ENCODE data around the gene BCAT1.
A peak's percentile ranks its signal among the peaks of the same experiment; 100 is the strongest.

The BCAT1 gene, protein sequence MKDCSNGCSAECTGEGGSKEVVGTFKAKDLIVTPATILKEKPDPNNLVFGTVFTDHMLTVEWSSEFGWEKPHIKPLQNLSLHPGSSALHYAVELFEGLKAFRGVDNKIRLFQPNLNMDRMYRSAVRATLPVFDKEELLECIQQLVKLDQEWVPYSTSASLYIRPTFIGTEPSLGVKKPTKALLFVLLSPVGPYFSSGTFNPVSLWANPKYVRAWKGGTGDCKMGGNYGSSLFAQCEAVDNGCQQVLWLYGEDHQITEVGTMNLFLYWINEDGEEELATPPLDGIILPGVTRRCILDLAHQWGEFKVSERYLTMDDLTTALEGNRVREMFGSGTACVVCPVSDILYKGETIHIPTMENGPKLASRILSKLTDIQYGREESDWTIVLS

DNA sequence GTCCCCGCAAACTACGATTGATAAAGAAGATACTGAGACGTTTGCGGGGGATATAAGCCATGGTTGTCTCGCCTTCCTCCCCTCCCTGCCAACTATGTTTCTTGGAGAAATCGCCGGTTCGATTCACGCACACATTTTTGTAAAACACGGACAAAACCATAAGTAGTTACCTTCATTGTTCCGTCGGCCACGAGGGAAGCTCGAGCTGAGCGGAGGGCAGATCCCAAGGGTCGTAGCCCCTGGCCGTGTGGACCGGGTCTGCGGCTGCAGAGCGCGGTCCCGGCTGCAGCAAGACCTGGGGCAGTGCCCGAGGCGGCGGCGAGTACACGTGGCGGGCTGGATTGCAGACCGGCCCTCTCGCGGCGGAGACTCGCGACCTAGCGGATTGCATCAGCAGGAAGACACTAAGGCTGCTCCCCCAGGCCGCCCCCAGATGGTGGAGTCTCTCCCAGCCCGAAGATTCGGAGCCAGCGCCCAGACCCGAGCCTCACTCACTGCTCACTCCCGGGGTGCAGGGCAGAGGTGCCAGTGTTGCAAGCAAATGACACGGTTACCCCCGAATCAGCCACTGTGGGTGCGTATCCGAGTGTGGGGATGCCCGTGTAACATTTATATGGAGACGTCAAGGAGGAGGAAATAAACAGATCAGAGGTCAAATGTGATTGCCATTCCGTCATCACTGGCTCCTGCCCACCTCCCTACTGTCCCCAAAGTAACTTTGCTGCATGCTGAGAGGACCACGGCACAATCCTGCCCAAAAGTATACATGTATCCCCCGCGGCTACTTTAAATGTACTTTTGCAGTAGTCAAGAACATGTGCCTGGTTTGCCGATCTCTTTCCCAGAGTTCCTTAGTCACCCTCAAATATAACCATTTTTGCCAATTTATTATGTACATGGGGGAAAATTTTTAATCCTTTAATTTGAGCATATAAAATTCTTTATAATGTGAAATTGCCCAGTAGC, at the start of gene BCAT1:
BCAT1 (minus strand) TSS at position 345 of the 966 bp plus-strand sequence; CDS start at position 176, 169 bp downstream.
- TF ChIP-seq, protein P1, sequence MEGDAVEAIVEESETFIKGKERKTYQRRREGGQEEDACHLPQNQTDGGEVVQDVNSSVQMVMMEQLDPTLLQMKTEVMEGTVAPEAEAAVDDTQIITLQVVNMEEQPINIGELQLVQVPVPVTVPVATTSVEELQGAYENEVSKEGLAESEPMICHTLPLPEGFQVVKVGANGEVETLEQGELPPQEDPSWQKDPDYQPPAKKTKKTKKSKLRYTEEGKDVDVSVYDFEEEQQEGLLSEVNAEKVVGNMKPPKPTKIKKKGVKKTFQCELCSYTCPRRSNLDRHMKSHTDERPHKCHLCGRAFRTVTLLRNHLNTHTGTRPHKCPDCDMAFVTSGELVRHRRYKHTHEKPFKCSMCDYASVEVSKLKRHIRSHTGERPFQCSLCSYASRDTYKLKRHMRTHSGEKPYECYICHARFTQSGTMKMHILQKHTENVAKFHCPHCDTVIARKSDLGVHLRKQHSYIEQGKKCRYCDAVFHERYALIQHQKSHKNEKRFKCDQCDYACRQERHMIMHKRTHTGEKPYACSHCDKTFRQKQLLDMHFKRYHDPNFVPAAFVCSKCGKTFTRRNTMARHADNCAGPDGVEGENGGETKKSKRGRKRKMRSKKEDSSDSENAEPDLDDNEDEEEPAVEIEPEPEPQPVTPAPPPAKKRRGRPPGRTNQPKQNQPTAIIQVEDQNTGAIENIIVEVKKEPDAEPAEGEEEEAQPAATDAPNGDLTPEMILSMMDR (IDR thresholded peaks at IDR 0.05; ENCODE audit: low read depth, low read length, missing control alignments) = peak; percentile 21
- DNase-seq (ENCODE audit: low read depth) = no peak
- H3K4me3 ChIP-seq (ENCODE audit: low read depth, low read length) = peak within 1 kb of the TSS; percentile 69

DNA sequence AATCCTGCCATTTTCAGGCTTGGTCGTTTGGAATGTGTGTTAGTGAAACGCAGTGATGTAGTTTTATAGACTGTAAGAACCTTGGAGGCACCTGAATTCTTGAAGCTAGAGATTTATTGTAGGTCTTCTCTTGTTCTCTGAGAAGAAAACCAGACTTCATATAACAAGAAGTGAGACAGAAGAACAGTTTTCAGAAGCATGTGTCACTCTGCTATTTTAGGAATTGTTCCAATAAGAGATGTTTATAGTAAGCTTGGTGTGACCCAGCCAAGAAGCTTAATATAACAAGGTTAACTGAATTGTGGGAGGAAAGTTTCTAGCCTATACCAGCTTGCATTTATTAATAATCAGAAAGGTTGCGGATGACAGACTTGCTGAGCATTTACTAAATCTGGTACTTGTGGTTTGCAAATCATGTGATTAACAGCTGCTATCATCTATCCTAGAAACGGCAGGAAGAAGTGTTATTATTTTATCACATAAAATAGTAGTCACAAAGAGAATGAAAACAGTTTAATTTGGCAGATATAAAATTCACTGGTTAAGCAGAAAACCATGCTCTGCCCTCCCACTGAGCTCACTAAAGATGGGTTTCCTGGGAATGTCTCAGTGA, 49.2 kb upstream of the BCAT1 start:
- peak overlapping the region; percentile 35; the same call in 1 of the 2 replicates for H3K4me3 ChIP-seq (ENCODE audit: low read depth, low read length)
- DNase-seq (ENCODE audit: low read depth) = peak; percentile 83
- TF ChIP-seq, protein P1 (IDR thresholded peaks at IDR 0.05; ENCODE audit: low read depth, low read length, missing control alignments) = no peak

DNA sequence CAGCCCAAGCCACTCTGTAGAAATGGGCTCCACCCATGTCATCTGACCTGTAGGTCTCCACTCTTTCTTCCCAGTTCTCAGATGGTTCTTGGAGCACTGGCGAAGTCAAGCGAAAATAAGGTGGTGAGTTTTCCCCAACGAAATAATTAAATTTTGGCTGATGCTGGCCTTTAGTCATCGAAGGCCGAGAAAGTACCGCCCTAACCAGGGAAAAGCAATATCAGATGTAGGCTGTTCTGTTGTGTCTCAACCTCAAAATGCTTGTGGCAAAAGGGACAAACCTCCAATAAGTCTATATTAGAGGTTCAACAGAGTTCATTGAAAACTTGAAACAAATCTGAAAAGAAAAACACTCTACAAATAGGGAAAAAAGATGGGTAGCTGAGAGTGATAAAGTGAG, 48.6 kb upstream of the BCAT1 start:
- TF ChIP-seq, protein P1 (IDR thresholded peaks at IDR 0.05; ENCODE audit: low read depth, low read length, missing control alignments) = no peak
- peak overlapping the region; percentile 35 for H3K4me3 ChIP-seq (ENCODE audit: low read depth, low read length)
- DNase-seq (ENCODE audit: low read depth) = no peak

DNA sequence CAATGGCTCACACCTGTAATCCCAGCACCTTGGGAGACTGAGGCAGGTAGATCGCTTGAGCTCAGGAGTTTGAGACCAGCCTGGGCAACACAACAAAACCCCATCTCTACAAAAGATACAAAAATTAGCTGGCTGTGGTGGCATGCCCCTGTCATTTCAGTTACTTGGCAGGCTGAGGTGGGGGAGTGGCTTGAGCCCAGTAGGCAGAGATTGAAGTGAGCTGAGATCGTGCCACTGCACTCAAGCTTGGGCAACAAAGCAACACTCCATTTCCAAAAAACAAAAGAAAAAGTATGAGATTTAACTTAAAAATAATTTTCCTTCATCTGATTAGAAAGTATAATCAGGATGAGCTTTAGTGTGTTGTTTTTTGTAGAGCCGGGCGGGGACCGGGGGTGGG, 47.9 kb upstream of the BCAT1 start:
- TF ChIP-seq, protein P1 (IDR thresholded peaks at IDR 0.05; ENCODE audit: low read depth, low read length, missing control alignments) = no peak
- H3K4me3 ChIP-seq (ENCODE audit: low read depth, low read length) = peak overlapping the region; percentile 19; the same call in 1 of the 2 replicates
- no peak for DNase-seq (ENCODE audit: low read depth)

DNA sequence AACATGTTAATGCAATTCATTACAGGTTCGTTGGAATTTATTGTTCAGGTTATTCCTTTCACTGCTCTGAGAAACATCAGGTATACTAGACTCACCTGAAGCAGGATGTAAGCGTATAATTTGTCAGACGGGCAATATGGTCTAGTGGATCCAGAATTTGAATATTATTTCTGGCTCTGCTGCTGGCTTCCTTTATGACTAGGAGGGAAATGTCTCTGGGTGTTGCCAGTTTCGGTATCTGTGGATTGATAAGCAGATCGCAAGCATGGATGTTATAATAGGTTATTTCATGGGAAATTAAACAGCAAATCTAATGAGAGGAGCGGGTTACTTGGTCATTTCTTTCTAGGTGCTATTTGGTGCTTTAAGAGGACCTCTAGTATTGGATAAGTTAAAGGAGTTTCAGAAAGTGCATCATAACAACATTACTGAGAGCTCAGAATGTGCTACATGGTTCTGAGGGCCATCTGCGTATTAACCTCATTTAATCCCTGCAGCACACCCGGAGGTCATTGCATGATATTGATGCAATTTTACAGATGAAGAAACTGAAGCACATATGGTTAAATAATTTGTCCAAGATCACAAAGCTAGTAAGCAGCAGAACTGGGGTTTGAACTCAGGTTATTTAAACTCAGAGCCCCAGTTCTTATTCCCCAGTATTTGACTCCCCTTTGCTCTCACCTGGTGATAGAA, 47.3 kb upstream of the BCAT1 start:
- TF ChIP-seq, protein P1 (IDR thresholded peaks at IDR 0.05; ENCODE audit: low read depth, low read length, missing control alignments) = no peak
- peak overlapping the region; percentile 39; the same call in 1 of the 2 replicates for H3K4me3 ChIP-seq (ENCODE audit: low read depth, low read length)
- DNase-seq (ENCODE audit: low read depth) = no peak

DNA sequence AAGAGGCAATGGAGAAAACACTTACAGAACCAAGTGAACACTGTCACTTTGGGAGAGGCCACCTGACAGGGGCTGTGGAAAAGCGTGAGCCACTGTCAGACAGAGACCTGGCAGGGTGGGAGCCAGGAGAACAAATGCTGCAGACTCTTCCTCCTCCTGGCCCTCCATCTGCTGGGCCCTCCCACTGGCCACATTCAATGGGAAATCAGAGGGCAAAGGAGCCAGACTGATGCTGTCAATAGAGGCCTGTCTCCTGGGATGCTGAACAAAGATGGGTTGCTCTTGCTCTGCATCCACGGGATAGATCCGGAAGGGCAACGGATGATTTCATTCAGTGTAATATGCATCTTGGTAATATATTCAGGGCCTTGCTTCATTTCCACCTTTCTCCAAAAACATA, 44.9 kb upstream of the BCAT1 start:
- no peak overlapping the region for H3K4me3 ChIP-seq (ENCODE audit: low read depth, low read length)
- TF ChIP-seq, protein P1 (IDR thresholded peaks at IDR 0.05; ENCODE audit: low read depth, low read length, missing control alignments) = no peak
- no peak for DNase-seq (ENCODE audit: low read depth)

All from GM12864 (cell line).